COLO829 (cell line): ENCODE results near the gene MYO9B.
"Not testable (repeated sequence)": the region's sequence is repeated elsewhere in the genome, so short reads cannot be mapped to it uniquely, and the experiment has no call there.

Source experiments
- DNase-seq: peaks from one replicate; pipeline ENCODE4 v3.0.0; 2012; ENCODE audit warnings: low spot score

Gene MYO9B

DNA sequence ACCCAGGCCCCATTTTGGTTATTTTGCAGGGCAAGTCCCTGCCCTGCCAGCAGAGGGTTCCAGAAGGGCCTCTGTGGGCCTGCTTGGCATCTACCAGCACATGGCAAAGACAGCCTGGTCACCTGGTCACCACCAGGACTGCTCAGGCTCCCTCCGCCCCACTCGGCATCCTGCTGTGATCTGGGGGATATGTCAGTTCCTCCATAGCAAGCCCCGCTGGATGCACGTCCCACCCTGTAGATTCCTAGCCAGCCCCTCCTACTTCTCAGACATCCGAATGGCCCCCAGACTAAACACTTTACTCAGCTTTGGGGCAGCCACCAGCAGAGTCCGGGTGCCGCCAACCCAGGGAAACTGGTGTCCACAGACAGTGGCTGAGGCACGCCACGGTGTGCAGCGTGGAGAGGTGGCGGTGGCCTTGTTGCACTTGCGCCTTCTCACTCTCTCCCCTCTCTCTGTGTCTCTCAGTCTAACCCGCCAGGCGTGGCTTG, 107.7 kb downstream of the MYO9B start:
- no peak for DNase-seq

DNA sequence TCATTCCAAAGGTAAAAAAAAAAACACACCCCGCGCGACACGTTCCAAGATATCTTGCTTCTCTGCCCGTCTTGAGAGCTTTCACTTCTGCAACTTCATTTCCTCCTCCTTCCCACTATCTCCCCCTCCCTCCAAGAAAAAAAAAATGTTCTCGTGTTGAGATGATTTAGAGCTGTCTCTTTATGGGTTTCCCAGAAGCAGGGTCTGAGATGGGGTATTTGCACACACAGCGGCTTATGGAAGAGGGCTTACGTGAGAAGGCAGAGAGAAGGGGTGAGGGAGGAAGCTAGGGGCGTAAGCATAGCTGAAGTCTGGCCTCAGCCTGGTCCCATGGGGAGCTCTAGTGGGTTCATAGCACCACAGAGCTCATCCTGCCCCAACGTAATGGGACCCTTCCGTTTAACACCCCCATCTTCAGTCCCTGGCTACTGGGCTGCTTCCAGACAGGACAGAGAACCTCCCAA, 108.3 kb downstream of the MYO9B start:
- no peak for DNase-seq

DNA sequence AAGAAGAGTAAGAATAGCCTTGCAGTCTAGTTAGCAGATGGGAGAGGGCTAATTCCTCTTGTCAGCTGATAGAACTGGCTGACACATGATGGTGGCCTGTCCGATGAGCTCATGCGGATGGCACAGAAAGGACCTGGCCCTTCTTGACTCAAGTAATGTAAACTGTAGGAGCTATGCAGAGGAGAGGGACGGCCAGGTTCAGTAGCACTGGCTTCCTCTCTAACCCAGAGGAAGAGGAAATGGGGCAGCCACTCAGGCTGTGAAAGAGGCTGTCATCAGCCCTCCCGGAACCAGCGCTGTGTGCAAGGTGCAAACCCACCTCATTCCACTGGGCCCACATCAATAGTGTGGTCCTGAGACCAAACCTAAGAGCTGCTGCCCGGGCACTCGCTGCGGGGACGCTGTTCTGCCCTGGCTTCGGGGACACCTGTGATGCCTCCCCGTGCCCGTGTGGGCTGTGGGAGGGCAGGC, 108.8 kb downstream of the MYO9B start:
- DNase-seq = no peak

DNA sequence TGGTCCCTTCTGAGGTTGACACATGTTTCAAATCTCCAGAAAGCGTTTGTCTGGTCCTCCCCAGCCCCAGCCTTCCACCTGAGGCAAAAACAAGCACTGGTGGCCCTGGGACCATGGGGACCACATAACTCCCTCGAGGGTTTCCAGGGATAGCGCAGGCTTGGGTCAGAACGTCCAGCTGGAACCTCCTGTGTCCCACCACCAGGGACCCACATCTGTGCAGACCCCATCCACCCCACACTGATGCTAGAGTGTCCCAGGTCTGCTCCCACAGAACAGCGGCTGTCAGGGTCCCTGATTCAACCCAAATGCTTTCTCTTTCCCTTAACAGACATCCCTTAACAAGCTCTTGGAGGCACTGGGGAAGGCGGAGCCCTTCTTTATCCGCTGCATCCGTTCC, 110.0 kb downstream of the MYO9B start:
- no peak for DNase-seq

DNA sequence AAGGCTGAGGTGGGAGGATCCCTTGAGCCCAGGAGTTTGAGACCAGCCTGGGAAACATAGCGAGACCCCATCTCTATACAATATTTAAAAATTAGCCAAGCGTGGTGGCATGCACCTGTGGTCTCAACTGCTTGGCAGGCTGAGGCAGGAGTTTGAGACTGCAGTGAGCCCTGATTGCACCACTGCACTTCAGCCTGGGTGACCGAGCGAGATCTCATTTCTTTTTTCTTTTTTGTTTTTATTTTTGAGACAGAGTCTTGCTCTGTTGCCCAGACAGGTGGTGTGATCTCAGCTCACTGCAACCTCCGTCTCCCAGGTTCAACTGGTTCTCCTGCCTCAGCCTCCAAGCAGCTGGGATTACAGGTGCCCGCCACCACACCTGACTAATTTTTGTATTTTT, 116.2 kb downstream of the MYO9B start:
- DNase-seq = not testable (repeated sequence)

DNA sequence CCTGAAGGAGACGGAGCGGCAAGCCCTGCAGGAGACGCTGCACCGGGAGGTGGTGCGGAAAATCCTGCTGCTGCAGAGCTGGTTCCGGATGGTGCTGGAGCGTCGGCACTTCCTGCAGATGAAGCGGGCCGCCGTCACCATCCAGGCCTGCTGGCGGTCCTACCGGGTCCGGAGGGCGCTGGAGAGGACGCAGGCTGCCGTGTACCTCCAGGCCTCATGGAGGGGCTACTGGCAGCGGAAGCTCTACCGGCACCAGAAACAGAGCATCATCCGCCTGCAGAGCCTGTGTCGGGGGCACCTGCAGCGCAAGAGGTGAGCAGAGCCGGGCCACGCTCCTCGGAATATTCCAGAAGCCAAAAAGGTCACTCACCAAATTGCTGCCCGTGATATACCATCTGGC, 117.2 kb downstream of the MYO9B start:
- no peak for DNase-seq

- no peak for DNase-seq
These were observed 119.0 kb downstream of the MYO9B start for GRCh38 chr19:17194608-17195007.

GRCh38 chr19:17195106-17195505, 119.5 kb downstream of the MYO9B start:
- no peak for DNase-seq

DNA sequence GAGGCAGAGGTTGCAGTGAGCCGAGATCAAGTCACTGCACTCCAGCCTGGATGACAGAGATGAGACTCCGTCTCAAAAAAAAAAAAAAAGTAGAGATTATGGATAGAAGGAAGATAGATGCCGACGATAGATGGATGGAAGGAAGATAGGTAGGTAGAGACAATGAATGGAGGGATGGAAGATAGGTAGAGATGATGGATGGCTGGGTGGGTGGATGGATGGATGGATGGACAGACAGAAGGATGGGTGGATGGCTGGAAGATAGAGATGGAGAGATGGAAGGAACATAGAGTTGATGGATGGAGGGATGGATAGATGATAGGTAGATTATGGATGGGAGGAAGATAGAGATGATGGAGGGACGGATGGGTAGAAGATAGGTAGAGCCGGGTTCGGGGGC, 121.0 kb downstream of the MYO9B start:
- no peak for DNase-seq

DNA sequence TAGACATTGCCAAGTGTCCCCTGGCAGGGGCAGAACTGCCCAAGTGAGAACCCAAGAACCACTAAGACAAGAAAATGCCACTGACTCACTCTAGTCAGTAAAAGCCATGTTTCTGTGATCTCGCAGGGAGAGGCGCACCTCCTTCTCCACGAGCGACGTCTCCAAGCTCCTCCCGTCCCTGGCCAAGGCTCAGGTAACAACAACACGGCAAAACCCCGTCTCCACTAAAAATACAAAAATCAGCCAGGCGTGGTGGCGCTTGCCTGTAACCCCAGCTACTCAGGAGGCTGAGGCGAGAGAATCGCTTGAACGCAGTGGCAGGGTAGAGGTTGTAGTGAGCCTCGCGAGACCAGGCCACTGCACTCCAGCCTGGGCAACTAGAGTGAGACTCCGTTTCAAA, 122.1 kb downstream of the MYO9B start:
- DNase-seq = no peak

GRCh38 chr19:17200408-17201079, 125.0 kb downstream of the MYO9B start:
- no peak for DNase-seq

GRCh38 chr19:17202249-17202648, 126.7 kb downstream of the MYO9B start:
- DNase-seq = peak; percentile 49

- no peak for DNase-seq
These were observed 127.1 kb downstream of the MYO9B start for GRCh38 chr19:17202713-17203112.

- DNase-seq = peak; percentile 27
These were observed 129.9 kb downstream of the MYO9B start for GRCh38 chr19:17205237-17206140.

DNA sequence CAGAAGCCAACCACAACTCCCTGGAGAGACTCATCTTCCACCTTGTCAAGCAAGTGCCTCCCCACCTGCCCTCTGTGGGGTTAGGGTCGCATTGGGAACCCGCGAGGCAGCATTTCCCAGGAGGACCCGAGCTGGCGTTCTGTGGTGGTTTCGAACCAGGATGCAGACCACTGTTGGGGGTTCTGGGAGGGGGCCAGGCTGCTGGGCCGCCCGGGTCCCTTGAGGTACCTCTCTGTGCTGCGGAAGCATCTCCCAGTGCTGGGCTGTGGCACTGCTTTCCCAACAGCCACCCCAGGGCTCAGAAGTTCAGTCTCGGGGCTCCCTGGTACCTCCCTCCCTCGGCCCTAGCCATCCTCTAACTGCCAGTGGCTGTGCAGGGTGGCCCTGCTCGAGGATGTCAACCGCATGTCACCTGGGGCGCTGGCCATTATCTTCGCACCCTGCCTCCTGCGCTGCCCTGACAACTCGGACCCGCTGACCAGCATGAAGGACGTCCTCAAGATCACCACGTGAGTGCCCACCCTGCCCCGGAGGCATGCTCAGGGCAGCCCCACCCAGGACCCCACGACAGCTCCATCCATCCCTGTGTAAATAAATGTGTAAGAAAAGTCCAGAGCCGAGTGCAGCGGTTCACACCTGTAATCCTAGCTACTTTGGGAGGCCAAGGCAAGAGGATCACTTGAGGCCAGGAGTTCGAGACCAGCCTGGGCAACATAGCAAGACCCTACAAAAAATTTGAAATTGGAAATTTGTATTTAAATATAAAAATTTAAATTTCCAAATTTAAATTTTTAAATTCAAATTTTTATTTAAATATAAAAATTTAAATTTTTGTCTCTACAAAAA, 131.4 kb downstream of the MYO9B start:
- DNase-seq = no peak

- DNase-seq = peak; percentile 77
These were observed 133.8 kb downstream of the MYO9B start for GRCh38 chr19:17209126-17210036.

- no peak for DNase-seq
These were observed 134.7 kb downstream of the MYO9B start for GRCh38 chr19:17210296-17210695.

DNA sequence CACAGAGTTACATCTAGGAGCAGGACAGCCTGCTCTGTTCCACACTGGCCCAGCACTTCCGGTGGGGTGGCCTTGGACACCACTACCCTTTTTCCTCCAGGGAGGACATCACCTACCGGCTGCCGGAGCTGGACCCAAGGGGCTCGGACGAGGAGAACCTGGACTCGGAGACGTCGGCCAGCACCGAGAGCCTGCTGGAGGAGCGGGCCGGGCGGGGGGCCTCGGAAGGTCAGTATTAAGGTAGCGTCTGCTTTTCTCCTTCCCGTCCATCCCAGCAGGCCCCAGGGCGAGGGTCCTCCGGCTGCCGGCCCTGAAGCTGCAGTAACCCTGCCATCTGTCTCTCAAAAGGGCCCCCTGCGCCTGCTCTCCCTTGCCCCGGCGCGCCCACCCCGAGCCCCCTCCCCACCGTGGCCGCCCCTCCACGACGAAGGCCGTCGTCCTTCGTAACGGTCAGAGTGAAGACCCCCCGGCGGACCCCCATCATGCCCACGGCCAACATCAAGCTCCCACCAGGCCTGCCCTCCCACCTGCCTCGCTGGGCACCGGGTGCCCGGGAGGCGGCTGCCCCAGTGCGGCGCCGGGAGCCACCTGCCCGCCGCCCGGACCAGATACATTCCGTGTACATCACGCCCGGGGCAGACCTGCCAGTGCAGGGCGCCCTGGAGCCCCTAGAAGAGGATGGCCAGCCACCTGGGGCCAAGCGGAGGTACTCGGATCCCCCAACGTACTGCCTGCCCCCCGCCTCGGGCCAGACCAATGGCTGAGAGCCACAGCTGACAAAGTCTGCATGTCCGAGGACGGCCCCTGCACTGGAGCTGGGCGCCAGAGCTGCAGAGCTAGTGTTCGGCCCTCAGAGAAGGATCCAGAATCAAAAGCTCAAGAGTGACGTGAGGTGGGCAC, 136.2 kb downstream of the MYO9B start:
- no peak for DNase-seq

DNA sequence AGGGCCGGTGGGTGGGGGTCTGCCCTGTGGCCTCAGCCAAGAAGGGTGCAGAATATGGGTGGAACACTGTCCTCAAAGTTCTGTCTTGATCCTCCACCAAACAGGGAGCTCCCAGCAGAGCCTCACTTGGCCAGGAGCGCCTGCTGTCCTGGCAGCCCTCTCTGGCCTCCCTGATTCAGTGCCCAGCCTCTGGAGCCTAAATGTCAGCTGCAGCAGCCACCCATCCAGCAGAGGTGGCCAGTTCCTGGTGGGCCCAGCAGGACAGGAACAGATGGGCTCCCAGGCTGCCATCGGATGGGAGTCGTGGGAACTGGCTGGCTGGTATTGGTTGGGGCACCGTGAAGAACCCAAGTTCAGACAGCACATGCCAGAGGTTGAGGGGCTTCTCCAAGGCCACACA, 137.8 kb downstream of the MYO9B start:
- no peak for DNase-seq
